Measurements from ENCODE around the gene ANKS3. TPM values are rescaled to one million over a fixed set of nuclear protein-coding genes. Genes with fewer than 3 reads are reported as not detected.
A peak's percentile ranks its signal among the peaks of the same experiment; 100 is the strongest.

ANKS3 gene
- total RNA-seq, 1 experiment from 2014 or later = 22.6 TPM

DNA sequence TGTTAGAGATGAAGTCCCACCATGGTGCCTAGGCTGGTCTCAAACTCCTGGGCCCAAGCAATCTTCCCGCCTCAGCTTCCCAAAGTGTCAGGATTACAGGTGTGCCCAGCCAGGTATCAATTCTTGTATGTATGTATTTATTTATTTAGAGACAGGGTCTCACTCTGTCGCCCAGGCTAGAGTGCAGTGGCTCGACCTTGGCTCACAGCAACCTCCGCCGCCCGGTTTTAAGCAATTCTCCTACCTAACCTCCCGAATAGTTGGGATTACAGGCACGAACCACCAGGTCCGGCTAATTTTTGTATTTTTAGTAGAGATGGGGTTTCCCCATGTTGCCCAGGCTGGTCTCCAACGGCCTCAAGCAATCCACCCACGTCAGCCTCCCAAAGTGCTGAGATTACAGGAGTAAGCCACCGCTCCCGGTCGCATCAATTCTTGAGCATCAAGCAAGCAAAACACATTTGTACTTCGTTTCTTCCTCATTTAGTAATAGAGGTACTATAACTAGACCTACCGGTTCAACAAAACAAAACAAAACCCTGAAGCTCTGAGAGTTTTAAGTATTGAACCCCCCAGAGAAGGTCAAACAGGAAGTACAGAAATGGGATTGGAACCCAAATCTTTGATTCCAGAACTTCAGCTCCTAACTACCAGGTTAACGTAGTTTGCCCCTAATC is 33.9 kb upstream of the ANKS3 start:
- H3K79me2 ChIP-seq (ENCODE audit: low read length) = peaks cover 20% of the 10 kb centered on the region
- H3K9me3 ChIP-seq (ENCODE audit: low read length) = no peaks in the 10 kb centered on the region
- peak overlapping the region; percentile 56 for H3K9ac ChIP-seq (ENCODE audit: low read length)
- H3K9me2 ChIP-seq (replicated peaks; ENCODE audit: low read length) = no peaks in the 10 kb centered on the region
- ATAC-seq (no peak), DNase-seq (no peak)
- H3K4me1 ChIP-seq (ENCODE audit: insufficient read depth, low read length) = peaks cover 15% of the 10 kb centered on the region
- POLR2A ChIA-PET (ENCODE audit: unreplicated experiment) = no interaction called here
- intact Hi-C loops (cut with micrococcal nuclease) = no loop called here
- H3K27ac ChIP-seq (ENCODE audit: low read length) = peak overlapping the region; percentile 41
- H3F3A ChIP-seq (ENCODE audit: low read length, unreplicated experiment) = no peaks in the 10 kb centered on the region
- CTCF ChIA-PET = no interaction called here
- peak overlapping the region; percentile 64 for H3K4me3 ChIP-seq (ENCODE audit: low read length)
- no peaks in the 10 kb centered on the region for H3K36me3 ChIP-seq (ENCODE audit: low read depth, low read length)
- no peaks in the 10 kb centered on the region for H3K27me3 ChIP-seq (ENCODE audit: low read length)
- no peak for TF ChIP-seq EZH2phosphoT487 (IDR thresholded peaks at IDR 0.05; ENCODE audit: borderline replicate concordance, low read length)
- TF ChIP-seq, protein P1, sequence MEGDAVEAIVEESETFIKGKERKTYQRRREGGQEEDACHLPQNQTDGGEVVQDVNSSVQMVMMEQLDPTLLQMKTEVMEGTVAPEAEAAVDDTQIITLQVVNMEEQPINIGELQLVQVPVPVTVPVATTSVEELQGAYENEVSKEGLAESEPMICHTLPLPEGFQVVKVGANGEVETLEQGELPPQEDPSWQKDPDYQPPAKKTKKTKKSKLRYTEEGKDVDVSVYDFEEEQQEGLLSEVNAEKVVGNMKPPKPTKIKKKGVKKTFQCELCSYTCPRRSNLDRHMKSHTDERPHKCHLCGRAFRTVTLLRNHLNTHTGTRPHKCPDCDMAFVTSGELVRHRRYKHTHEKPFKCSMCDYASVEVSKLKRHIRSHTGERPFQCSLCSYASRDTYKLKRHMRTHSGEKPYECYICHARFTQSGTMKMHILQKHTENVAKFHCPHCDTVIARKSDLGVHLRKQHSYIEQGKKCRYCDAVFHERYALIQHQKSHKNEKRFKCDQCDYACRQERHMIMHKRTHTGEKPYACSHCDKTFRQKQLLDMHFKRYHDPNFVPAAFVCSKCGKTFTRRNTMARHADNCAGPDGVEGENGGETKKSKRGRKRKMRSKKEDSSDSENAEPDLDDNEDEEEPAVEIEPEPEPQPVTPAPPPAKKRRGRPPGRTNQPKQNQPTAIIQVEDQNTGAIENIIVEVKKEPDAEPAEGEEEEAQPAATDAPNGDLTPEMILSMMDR (conservative IDR thresholded peaks at IDR 0.05; ENCODE audit: low read depth, low read length) = no peak
- no peak for TF ChIP-seq EZH2 (IDR thresholded peaks at IDR 0.05; ENCODE audit: low read length, unreplicated experiment)
- H3K4me2 ChIP-seq (ENCODE audit: low read length) = peak overlapping the region; percentile 92
- BruUV-seq (replicated peaks) = TSS peak; percentile 6
- H4K20me1 ChIP-seq (ENCODE audit: low read length) = no peaks in the 10 kb centered on the region
- peak overlapping the region; percentile 85 for H2AFZ ChIP-seq (ENCODE audit: low read length)

DNA sequence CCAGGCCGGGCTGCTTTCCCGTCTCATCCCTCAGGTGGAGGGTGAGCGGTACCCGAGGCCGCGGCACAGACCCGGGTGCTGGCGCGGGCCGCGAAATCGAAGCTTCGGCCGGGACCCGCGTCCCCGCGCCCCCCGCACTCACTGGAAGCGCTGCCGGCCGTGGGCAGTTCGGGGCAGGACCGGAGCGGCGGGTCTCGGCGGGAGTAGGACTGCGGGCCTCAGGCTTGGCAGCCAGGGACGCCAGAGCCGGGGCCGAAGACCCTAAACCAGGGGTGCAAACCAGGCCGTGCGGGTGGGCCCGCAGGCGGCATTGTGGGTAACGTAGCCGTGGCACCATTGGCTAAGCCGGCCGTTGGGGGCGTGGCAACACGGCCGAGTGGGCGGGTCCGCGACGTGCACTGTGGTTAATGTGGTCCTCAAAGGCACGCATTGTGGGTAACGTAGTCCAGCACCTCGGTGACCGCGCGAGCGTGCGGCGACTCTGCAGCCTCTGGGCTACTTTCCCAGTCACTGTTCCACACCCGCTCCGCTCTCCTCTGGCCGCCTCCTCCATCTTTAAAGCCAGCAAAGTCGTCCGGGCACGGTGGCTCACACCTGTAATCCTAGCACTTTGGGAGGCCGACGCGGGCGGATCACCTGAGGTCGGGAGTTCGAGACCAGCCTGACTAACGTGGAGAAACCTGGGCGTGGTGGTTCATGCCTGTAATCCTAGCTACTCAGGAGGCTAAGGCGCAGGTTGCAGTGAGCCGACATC is 33.0 kb upstream of the ANKS3 start, which contains the start of gene ZNF500:
Gene ZNF500 (minus strand): TSS at position 288 of the 754 bp plus-strand sequence. CDS start 1,184 bp downstream, outside the sequence.
- CTCF ChIA-PET = no interaction called here
- no TSS peak for BruUV-seq (replicated peaks)
- H3K4me3 ChIP-seq (ENCODE audit: low read length) = peak within 1 kb of the TSS; percentile 95
- H3K9me2 ChIP-seq (replicated peaks; ENCODE audit: low read length) = no peaks in the 10 kb centered on the region
- peak within 1 kb of the TSS; percentile 95 for H2AFZ ChIP-seq (ENCODE audit: low read length)
- peaks cover 15% of the 10 kb centered on the region for H3K4me1 ChIP-seq (ENCODE audit: insufficient read depth, low read length)
- H3K9ac ChIP-seq (ENCODE audit: low read length) = peak within 1 kb of the TSS; percentile 98
- H3K36me3 ChIP-seq (ENCODE audit: low read depth, low read length) = no peaks in the 10 kb centered on the region
- no peaks in the 10 kb centered on the region for H3F3A ChIP-seq (ENCODE audit: low read length, unreplicated experiment)
- DNase-seq = peak; percentile 94
- peaks cover 20% of the 10 kb centered on the region for H3K79me2 ChIP-seq (ENCODE audit: low read length)
- no peak within 1 kb of the TSS; the same call in 1 of the 2 replicates for H3K27ac ChIP-seq (ENCODE audit: low read length)
- POLR2A ChIA-PET (ENCODE audit: unreplicated experiment) = interaction anchor here (0.9 kb wide), 1 partner anchor 33 kb away, joined by 10 read pairs; the partner anchor contains the start of gene DNAAF8
- intact Hi-C loops (cut with micrococcal nuclease) = no loop called here
- ATAC-seq = peak; percentile 91
- TF ChIP-seq EZH2 (IDR thresholded peaks at IDR 0.05; ENCODE audit: low read length, unreplicated experiment) (no peak), EZH2phosphoT487 (IDR thresholded peaks at IDR 0.05; ENCODE audit: borderline replicate concordance, low read length) (no peak)
- TF ChIP-seq, protein P1 (conservative IDR thresholded peaks at IDR 0.05; ENCODE audit: low read depth, low read length) = no peak
- peak within 1 kb of the TSS; percentile 94 for H3K4me2 ChIP-seq (ENCODE audit: low read length)
- H3K27me3 ChIP-seq (ENCODE audit: low read length) = no peaks in the 10 kb centered on the region
- H4K20me1 ChIP-seq (ENCODE audit: low read length) = no peaks in the 10 kb centered on the region
- no peaks in the 10 kb centered on the region for H3K9me3 ChIP-seq (ENCODE audit: low read length)

All from PC-3 (cell line).